Nephron (organoid): ENCODE data around the gene TMOD4.
A peak's percentile ranks its signal among the peaks of the same experiment; 100 is the strongest.

Experiments
- H3K27ac Mint-ChIP-seq, 3 experiments: 2 replicates each; pipeline ENCODE4 v1.8.0; 2020; ENCODE audit warnings: mixed read lengths in 3 of 3, mild to moderate bottlenecking in 2 of 3, moderate library complexity in 1 of 3
- H3K27me3 Mint-ChIP-seq: 2 replicates; pipeline ENCODE4 v1.8.0; 2021; ENCODE audit warnings: low read depth, mild to moderate bottlenecking, moderate library complexity, mixed read lengths
- H3K36me3 Mint-ChIP-seq: 2 replicates; pipeline ENCODE4 v1.8.0; 2020; ENCODE audit warnings: low read depth, mixed read lengths
- H3K4me1 Mint-ChIP-seq: 2 replicates; pipeline ENCODE4 v1.8.0; 2020; ENCODE audit warnings: mixed read lengths
- H3K4me3 Mint-ChIP-seq, 3 experiments: 2 replicates each; pipeline ENCODE4 v1.8.0; 2020; ENCODE audit warnings: mild to moderate bottlenecking in 3 of 3, mixed read lengths in 3 of 3, moderate library complexity in 2 of 3
- H3K9me3 Mint-ChIP-seq: 2 replicates; pipeline ENCODE4 v1.8.0; 2020; ENCODE audit warnings: mixed read lengths
- TF ChIP-seq, protein P1 (sequence below), 3 experiments: fragments of 200-600 bp; sonication (generic); IDR thresholded peaks; one replicate each; pipeline ENCODE4 v1.5.0; 2021; ENCODE audit warnings: antibody characterized with exemption in 3 of 3; ENCODE audit not compliant: unreplicated experiment in 3 of 3

TMOD4 gene

GRCh38 chr1:151124763-151125403, 50.9 kb downstream of the TMOD4 start:
- H3K36me3 Mint-ChIP-seq = peaks cover 15% of the 10 kb centered on the region
- H3K9me3 Mint-ChIP-seq = no peaks in the 10 kb centered on the region
- TF ChIP-seq, protein P1, sequence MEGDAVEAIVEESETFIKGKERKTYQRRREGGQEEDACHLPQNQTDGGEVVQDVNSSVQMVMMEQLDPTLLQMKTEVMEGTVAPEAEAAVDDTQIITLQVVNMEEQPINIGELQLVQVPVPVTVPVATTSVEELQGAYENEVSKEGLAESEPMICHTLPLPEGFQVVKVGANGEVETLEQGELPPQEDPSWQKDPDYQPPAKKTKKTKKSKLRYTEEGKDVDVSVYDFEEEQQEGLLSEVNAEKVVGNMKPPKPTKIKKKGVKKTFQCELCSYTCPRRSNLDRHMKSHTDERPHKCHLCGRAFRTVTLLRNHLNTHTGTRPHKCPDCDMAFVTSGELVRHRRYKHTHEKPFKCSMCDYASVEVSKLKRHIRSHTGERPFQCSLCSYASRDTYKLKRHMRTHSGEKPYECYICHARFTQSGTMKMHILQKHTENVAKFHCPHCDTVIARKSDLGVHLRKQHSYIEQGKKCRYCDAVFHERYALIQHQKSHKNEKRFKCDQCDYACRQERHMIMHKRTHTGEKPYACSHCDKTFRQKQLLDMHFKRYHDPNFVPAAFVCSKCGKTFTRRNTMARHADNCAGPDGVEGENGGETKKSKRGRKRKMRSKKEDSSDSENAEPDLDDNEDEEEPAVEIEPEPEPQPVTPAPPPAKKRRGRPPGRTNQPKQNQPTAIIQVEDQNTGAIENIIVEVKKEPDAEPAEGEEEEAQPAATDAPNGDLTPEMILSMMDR (IDR thresholded peaks at IDR 0.05; ENCODE audit: unreplicated experiment in 3 of 3) = no peak
- peak overlapping the region in 1 of 3 experiments; percentile 49 for H3K27ac Mint-ChIP-seq
- H3K27me3 Mint-ChIP-seq = peaks cover 4% of the 10 kb centered on the region
- H3K4me1 Mint-ChIP-seq = no peaks in the 10 kb centered on the region
- H3K4me3 Mint-ChIP-seq = no peak overlapping the region
